Glomerular endothelial cell (primary cell): Measurements from ENCODE around the gene PLN. TPM values are rescaled to one million over a fixed set of nuclear protein-coding genes. Genes with fewer than 3 reads are reported as not detected.

ENCODE experiments used
- DNase-seq: peaks from one replicate; pipeline ENCODE4 v3.0.0-alpha.2; 2011; ENCODE audit warnings: low read depth, low spot score; ENCODE audit errors: extremely low read depth
- total RNA-seq: library from RNA; depleted of rRNA; stranded (reverse); fragments of >200 nt; gene quantifications from 2 replicates; pipeline ENCODE4 v1.2.3, GENCODE V29; 2015

PLN gene
- total RNA-seq, 1 donor from 2014 or later: 0.18 TPM

- no peak for DNase-seq
Observed at GRCh38 chr6:118577972-118578371, 29.9 kb downstream of the PLN start.

- DNase-seq: no peak
Observed at GRCh38 chr6:118578617-118579016, 30.5 kb downstream of the PLN start.

GRCh38 chr6:118579786-118580185 is 31.7 kb downstream of the PLN start:
- no peak for DNase-seq

GRCh38 chr6:118580585-118581419 is 32.7 kb downstream of the PLN start:
- peak; percentile 57 for DNase-seq

- no peak for DNase-seq
Observed at GRCh38 chr6:118581489-118581959, 33.4 kb downstream of the PLN start.

GRCh38 chr6:118584911-118585310 is 36.8 kb downstream of the PLN start:
- DNase-seq: no peak

- DNase-seq: no peak
Observed at GRCh38 chr6:118586746-118587485, 38.8 kb downstream of the PLN start.

- no peak for DNase-seq
Observed at GRCh38 chr6:118588626-118589025, 40.5 kb downstream of the PLN start.

- no peak for DNase-seq
Observed at GRCh38 chr6:118589186-118589585, 41.1 kb downstream of the PLN start.

GRCh38 chr6:118589649-118590365 is 41.7 kb downstream of the PLN start:
- DNase-seq: no peak

GRCh38 chr6:118591897-118592296 is 43.8 kb downstream of the PLN start:
- DNase-seq: no peak

GRCh38 chr6:118594877-118595276 is 46.8 kb downstream of the PLN start:
- no peak for DNase-seq

GRCh38 chr6:118596774-118597320 is 48.8 kb downstream of the PLN start:
- no peak for DNase-seq

- DNase-seq: no peak
Observed at GRCh38 chr6:118597636-118598035, 49.5 kb downstream of the PLN start.

GRCh38 chr6:118598324-118598723 is 50.2 kb downstream of the PLN start:
- DNase-seq: no peak

- no peak for DNase-seq
Observed at GRCh38 chr6:118602300-118602699, 54.2 kb downstream of the PLN start.

- no peak for DNase-seq
Observed at GRCh38 chr6:118603372-118603771, 55.3 kb downstream of the PLN start.

- DNase-seq: no peak
Observed at GRCh38 chr6:118606268-118606667, 58.2 kb downstream of the PLN start.

- no peak for DNase-seq
Observed at GRCh38 chr6:118606858-118607257, 58.8 kb downstream of the PLN start.
